Hippocampal formation (tissue), 2 donors: Measurements from ENCODE around the gene NKX3-2.
"Not testable (repeated sequence)": the region's sequence is repeated elsewhere in the genome, so short reads cannot be mapped to it uniquely, and the experiment has no call there.

Experiments used
- DNase-seq, 2 donors: peaks; one replicate each; lab custom pipeline; 2025; lab: John Stamatoyannopoulos, UW

Gene NKX3-2

DNA sequence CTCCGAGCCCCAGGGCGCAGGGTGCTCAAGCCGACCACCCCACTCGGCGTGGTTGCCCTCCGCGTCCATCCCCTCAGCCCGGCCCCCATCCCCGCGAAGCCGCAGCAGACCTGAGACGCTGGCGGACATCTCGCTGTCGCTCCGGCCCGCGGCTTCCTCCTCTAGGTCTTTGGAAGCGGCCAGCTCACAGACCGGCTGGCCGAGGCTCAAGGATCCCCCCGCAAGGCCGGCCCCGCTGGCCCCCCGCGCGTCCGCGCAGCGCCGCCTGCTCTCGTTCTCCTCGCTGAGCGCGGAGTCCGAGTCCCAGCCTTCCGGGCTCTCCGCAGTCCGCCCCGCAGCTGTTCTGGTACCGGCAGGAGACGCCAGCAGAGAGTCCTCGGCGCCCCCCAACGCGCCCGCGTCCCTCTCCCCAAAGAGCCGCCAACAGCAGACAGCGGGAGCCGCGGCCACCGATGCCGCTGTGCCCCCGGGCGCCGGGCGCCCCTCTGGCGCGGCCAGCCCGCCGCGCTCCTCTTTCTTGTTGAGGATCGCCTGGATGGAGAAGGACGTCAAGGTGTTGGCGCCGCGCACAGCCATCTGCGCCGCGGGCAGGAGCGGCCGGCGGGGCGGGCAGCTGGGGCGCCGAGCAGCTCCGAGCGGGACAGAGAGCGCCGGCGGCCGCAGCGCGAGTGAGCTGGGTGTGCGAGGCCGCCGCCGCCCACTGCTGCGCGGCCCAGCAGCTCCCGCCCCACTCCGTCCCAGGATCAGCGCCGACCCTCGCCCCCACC lies at the start of gene NKX3-2:
NKX3-2 (minus strand) TSS at position 670 of the 767 bp plus-strand sequence; CDS start at position 576, 94 bp downstream.
- DNase-seq, result no peak

DNA sequence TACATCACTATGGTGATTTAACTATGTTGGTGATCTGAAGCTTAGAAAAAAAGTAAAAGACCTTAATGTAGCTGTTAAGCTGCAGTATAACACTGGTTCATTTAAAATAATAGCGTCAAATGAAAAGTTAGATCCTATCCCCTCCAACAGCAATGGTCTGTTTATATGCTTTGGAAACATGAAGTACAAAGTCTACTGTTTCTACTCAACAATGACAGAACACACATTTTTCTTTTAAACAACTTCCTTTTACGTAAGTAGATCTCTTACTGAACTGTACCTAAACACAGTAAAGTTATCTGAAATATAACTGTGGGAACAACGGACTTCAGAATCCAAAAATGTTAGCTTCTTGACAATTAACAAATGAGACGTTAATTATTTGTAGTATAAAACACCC lies 47.9 kb upstream of the NKX3-2 start:
- DNase-seq, result no peak

DNA sequence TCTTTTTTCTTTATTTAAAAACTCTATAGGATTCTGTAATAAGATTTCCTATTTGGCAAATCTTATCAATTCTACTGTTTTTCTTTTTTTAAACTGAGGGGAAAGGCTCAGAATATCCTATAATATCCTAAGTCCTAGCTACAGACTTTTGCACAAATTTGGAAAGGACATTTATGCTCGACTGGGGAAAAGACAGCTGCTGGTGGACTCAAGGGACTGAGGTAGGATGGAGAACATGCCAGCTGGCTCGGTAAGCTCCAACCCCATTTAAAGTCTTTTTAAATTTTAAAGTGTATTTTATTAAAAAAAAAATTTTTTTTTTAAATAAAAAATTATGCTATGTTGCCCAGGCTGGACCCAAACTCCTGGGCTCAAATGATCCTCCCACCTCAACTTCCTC lies 46.5 kb upstream of the NKX3-2 start:
- DNase-seq, result no peak

DNA sequence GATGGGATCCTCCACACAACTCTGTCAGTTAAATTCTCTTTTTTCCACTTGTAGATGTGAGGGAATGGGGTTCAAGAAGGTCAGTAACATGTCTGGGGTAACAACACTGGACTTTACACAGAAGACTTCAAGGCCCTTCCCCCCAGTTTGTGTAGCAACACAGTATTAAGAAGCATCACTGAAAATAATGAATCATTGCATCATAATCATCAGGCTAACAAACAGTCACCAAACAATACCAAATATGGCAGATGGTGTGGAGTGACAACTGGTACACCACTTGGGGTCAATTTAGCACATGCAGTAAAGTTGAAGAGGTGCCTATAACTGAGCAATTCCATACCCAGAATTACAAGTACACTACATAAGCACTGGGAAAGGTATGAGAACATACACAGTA lies 44.6 kb upstream of the NKX3-2 start:
- no peak for DNase-seq

DNA sequence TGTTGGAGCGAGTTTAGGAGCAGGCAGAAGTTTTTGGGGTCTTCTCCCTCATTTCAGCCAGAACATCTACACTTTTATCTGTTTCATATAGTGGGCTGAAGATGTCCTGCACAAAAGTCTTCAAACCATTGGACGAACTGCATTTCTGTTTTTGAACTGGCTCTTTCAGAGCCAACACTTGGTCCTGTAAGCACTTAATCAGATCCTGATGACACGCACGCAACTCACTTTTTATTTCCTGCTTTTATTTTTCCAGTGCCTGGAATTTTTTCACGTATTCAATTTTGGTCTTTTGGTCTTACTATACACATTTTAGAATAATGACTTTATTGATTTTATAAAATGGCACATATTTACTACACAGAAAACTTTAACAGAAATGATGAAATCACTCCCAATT lies 40.2 kb upstream of the NKX3-2 start:
- no peak for DNase-seq

DNA sequence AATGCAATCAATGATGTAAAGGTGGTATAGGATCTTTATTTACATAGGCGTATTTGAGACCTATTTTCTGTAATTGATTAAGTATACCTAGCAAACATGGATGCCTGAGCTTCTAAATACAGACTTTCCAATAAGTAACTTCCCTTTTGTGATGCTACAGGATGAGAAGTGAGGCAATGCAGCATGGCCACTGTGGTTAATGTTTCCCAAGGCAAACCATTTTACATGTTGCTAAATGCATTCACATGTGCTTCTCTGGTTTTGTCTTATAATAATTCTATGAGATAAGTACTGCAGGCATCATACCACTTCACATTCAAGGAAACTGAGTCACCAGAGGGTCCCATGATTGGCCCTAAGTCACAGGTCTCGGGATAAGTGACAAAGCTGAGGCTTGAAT lies 35.7 kb upstream of the NKX3-2 start:
- no peak for DNase-seq

DNA sequence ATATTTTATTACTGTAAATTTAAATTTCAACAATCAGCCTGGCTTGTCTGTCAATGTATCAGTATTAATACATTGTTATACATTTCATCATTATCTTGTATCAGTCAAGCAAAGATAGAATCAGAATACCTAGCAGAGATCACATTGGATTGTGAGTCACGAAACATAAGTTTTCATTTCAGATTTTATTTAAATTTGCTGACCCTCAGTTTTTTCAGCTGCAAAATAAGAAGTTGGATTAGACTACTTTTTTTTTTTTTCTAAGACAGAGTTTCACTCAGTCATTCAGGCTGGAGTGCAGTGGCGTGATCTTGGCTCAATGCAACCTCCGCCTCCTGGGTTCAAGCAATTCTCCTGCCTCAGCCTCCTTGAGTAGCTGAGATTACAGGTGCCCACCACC lies 33.4 kb upstream of the NKX3-2 start:
- DNase-seq, result no peak

DNA sequence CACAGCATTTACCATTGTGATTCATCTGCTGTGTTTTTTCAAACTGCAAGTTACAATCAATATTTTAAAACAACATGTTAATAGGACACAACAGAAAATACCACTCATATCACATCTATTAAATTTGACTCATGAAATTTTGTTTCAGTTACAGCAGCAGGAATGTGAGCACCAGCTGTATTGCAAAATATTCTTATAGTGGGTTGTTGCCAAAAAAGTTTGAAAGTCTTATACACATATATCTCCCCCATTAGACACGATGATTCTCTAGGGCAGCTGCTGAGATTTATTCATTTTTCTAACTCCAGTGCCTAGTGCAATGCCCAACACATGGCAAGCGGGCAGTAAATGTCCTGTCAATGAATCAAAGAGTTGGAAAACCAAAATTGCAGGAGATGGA lies 26.6 kb upstream of the NKX3-2 start:
- DNase-seq, result no peak

DNA sequence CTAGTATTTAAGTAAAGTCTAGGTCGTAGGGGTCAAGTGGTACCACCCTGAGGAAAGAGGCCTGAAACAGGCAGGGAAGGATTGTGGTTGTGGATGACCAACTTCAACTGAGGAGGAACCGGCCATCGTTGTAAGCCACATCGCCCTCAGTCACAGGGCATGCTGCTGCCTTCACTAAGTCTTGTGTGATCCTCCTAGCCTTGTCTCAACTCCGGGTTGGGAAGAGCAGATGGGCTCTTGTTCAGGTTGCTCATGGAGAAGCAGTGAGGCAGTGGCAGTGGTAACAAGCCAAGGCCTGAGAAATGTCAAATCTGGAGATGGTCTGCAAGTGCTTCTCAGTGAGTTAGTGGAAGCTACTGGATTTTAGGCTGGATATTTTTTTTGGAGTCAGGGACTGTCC lies 22.8 kb upstream of the NKX3-2 start:
- no peak for DNase-seq

DNA sequence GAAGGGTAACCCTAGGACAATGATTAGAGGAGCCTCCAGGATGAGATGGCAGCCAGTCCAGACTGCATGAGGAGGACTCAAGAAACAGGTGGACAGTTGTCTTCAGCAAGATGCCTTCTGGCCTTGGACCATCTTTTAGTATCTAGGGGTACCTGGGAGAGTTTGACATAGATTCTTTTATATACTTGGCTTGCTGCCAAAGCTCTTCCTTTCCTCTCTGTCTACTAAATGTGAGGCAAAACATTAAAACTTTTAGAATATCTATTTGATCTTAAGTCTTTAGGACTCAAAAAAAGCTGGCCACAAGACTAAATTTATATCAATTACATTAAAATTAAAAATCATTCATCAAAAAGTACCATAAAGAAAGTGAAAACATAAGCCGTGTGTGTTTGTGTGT lies 18.6 kb upstream of the NKX3-2 start:
- DNase-seq, result no peak

DNA sequence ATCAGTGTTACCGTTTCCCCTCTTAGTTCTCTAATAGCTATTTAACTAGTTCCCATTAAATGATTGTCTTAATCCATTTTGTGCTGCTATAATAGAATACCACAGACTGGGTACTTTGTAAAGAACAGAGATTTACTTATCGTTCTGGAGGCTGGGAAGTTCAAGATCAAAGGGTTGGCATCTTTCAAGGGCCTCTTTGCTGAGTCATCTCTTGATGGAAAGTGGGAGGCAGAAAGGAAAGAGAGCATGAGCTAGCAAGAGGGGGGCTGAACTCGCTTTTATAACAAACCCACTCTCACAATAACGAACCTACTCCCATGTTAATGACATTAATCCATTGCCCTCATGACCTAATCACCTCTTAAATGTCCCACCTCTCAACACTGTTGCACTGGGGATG lies 17.4 kb upstream of the NKX3-2 start:
- no peak for DNase-seq

DNA sequence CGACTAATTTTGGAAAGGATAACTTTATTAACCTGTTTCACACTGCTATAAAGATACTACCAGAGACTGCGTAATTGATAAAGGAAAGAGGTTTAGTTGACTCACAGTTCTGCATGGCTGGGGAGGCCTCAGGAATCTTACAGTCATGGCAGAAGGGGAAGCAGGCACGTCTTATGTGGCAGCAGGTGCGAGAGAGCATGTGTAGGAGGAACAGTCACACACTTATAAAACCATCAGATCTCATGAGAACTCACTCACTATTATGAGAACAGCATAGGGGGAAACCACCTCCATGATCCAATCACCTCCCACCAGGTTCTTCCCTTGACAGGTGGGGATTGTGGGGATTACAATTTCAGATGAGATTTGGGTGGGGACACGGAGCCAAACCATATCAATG lies 15.8 kb upstream of the NKX3-2 start:
- not testable (repeated sequence) for DNase-seq

DNA sequence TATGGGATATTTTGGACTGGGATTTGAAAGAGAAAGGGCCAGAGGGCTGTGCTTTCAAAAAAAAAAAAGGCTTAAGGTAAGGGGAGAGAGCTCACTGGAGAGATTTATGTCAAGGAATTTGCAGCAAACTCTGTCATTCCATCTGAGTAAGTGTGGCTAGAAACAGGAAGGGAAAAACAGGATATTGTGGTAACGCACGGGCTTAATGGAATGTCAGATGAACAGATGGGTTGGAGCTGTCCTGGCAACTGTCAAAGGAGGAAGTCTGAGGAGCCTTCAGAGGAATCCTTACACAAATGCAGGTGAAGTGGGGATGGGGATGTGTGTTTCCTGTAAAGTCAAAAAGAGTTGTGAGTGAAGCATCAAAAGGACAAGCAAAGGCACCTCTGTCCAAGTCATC lies 15.1 kb upstream of the NKX3-2 start:
- DNase-seq, result no peak

DNA sequence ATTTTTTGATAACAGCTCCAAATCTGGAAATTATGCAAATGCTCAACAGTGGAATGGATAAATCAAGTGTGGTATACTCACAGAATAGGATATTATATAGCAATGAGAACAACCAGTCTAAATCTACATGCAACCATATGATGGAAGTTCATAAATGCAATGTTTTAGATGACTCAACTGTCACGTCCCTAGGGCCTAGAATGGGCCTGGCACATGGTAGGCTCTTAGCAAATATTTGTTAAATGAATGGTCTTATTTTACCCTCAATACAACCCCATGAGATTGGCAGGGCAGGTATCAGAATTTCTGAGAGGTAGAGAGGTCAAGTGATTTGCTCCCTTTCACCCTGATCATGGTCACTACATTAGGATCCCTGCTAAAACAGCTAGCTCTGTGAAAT lies 14.6 kb upstream of the NKX3-2 start:
- no peak for DNase-seq

DNA sequence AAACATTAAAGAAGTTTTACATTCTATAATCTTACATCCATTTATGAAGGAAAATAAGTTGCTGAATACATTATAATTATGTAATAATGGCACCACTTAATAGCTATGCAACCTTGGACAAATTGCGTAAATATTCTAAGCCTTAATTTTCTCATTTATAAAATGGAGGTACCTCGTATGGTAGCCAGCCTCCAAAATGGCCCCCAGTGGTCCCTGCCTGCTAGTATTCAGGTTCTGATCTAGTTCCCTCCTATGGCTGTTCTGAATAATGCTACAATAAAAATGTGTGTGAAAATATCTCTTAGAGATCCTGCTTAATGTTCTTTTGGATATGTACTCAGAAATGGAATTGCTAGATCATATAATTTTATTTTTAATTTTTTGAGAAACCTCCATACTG lies 11.0 kb upstream of the NKX3-2 start:
- no peak for DNase-seq

DNA sequence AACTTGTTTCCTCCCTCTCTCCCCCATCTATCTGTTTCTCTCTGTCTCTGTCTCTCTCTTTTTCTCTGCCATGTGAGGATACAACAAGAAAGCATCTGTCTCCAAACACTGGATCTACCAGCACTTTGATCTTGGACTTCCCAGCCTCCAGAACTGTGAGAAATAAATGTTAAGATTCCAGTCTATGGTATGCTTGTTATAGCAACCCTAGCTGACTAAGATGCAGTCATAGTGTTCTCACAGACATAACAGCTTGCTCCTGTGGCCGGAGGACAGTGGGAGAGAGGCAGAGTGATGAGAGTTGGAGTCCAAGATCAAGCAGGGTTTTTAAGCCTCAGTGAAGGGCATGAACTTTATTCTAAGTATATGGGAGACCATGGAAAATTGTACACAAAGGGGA lies 8.8 kb upstream of the NKX3-2 start:
- no peak for DNase-seq

DNA sequence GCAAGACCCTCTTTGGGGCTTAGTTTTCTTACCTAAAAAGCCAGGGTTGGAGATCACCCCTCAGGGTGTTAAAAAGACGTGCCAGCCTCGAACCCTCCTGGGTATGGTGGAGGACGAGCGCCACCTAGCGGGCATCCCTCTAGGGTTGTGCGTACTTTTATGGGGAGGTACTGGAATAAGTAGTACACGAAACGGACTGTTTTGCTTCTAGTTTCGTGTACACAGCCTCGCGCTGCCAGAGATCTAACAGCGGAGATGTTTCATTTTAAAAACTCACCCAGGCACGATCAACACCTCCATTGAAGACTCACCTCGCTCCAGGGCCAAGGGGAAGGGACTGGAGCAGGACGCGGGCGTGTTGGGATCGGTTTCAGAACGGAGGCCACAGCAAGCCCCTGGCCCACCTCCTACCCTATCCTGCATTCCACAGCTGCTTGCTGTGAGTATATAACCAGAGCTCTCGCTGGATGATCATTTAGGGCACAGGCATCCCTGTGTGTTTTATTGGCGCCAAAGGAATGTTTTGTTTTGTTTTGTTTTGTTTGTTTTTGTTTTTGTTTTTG lies 4.8 kb upstream of the NKX3-2 start:
- peak; percentile 54 for DNase-seq

DNA sequence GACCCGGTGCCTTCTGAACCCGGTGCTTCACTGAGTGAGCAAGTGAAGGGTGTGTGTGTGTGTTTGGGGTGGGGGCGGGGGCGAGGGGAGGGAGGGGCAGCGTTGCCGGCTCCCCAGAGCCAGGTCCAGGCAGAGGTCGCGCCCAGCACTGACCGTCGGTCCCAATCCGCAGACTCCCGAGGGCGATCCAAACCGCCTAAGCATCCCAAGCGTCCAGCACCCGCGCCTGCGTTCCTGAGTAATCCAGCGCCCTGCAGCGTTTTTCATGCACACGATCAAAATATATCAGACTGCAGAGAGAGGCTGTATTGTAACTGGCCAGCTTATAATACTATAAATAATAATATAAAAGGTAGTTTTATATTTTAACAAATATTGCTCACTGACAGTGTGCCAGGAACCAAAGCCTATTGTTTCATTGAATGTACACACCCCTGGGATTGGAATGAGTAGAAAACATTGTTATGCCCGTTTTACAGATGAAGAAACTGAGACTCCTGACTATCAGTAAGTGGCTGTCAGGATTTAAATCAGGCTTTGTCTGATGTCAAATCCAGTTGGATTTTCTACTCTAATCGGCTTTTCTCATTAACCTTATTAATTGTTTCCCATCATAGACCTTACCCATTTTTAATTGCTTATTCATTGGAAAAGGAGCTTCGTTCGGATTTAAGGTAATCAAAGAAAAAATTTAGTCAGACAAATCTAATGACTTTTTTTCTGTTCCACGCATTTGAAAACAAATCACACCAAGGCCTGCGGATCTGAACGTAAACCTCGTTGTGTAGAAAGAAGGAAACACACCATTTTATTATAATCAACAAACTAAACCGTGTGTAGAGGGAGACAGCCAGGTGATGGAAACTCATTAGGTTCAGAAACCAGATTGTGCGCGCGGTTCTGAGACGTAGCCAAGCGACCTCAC lies 4.0 kb upstream of the NKX3-2 start:
- no peak for DNase-seq

DNA sequence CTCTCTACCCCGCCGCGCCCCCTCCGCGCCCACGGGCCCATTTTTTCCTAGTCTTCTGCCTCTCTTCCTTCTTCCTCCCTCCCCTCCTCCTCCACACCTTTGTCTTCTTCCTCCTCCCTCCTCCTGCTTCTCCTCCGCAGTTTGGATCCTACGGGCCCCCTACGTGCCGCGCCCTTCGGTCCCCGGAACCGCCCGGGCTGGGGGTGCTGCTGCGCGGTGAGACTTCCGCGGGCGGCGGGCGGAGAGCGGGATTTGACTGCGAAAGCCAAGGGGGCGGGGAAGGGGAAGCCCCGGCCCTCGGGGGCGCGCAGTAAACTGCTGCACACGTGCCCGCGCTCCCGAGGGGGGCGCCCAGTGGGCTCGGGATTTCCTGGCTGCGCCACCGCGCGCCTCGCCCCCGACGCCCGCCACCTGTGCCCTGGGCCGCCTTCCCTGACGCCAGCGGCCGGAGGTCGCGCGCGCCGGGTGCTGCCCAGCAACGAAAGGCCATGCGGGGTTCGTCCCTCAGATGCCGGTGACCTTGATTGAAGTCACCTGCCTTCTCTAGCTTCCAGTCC lies 3.3 kb upstream of the NKX3-2 start:
- DNase-seq, result no peak

DNA sequence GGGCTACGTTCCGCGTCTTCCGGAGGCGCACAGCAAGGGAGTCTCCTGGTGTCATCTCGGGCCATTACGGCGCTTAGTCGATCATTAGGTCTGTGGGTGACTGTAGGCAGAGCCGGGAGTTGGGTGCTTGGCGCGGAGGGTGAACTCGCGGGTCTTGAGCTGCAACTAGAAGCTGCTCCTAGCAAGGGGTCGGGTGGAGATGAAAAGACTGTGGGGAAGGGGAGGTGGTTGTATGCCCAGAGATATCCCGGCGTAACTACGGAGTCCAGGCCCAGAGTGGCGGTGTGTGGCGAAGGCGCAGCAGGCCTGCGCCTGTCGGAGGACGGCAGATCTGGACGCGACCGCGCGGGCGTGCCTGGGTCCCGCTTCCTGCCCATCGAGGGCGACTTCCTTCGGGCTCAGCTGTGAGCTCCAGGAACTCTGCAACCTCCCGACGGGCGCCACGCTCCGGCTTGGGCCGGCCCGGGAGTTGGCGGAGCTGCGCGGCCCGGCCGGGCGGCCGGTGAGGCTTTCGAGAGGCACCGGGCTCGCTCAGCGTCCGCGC lies 2.7 kb upstream of the NKX3-2 start:
- DNase-seq, result no peak

DNA sequence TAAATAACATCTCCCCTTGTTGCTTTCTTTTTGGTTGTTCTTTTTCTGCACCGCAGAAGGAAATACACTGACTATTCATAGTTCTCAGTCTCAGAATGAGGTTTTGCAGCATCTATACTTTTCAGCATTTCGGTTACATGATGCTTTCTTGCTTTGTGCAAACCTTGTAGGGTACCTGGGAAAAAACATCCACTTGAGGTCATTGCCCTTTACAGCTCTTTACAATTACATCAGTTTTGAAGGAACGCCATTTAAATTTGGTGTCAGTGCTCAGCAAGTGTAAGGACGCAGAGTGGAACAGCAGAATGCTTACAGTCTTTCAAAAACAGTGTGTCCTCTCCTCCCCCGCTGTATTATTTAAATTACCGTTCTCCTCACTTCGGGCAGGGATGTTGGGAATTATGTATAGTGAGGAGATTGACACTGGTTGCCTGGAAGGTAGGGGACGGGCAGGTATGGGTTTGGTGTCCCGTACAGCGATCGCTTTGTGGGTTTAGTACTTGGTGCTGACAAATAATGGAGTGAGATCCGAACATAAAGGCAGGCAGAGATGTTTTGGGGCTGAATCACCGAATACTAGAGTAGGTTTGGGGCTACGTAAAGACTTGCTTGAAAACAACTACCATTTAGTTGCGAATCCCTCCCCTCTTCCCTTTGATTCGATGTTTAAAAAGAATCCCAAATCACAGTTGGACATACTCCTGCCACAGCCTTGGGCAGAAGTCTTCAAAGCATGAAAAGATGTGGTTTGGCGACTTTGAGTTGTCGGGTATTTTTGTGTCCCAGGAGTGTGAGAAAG lies 2.0 kb upstream of the NKX3-2 start:
- DNase-seq, result no peak
